HL-60 (cell line): Measurements from ENCODE around the gene CNTD1.

Experiments used
- DNase-seq, 2 experiments: peaks; one replicate each; pipeline ENCODE4 v3.0.0-alpha.2; 2010 to 2020; ENCODE audit warnings: low read depth in 1 of 2, low spot score in 1 of 2
- H3K27ac ChIP-seq: fragments of 250-450 bp; sonication (Bioruptor Pico); replicated peaks from 2 replicates; pipeline ENCODE4 v1.5.1; 2020; ENCODE audit warnings: mild to moderate bottlenecking, moderate library complexity
- H3K27me3 ChIP-seq: fragments of 250-450 bp; sonication (Bioruptor Pico); 2 replicates; pipeline ENCODE4 v1.5.1; 2021; ENCODE audit warnings: mild to moderate bottlenecking, moderate library complexity; ENCODE audit not compliant: insufficient read depth, poor library complexity, severe bottlenecking
- H3K4me3 ChIP-seq: replicated peaks from 2 replicates; pipeline ENCODE4 v1.5.1; 2011; ENCODE audit warnings: mild to moderate bottlenecking, control low read depth, low read length; ENCODE audit not compliant: insufficient read depth
- CTCF ChIP-seq: IDR thresholded peaks from one replicate; pipeline ENCODE4 v1.5.1; 2011; ENCODE audit warnings: low read length, control low read depth, inconsistent platforms; ENCODE audit not compliant: insufficient read depth
- GABPA ChIP-seq: IDR thresholded peaks from 2 replicates; pipeline ENCODE4 v1.6.1; 2012; ENCODE audit warnings: low read depth
- POLR2AphosphoS5 ChIP-seq: IDR thresholded peaks from 2 replicates; pipeline ENCODE4 v1.6.1; 2012; ENCODE audit warnings: low read depth
- SPI1 ChIP-seq: IDR thresholded peaks from 2 replicates; pipeline ENCODE4 v1.6.1; 2012; ENCODE audit warnings: low read depth, mild to moderate bottlenecking, borderline replicate concordance
- TF ChIP-seq, protein P1 (sequence below): IDR thresholded peaks from 2 replicates; pipeline ENCODE4 v1.6.1; 2012; ENCODE audit warnings: low read depth; ENCODE audit not compliant: insufficient replicate concordance

CNTD1 gene

GRCh38 chr17:42778570-42778969 is 20.1 kb upstream of the CNTD1 start:
- DNase-seq = no peak
- Histone ChIP-seq H3K27me3 (peaks cover 23% of the 10 kb centered on the region), H3K4me3 (no peak overlapping the region), H3K27ac (no peak overlapping the region)
- no peak for TF ChIP-seq CTCF
- no peak for TF ChIP-seq SPI1
- no peak for TF ChIP-seq GABPA
- TF ChIP-seq, protein P1, sequence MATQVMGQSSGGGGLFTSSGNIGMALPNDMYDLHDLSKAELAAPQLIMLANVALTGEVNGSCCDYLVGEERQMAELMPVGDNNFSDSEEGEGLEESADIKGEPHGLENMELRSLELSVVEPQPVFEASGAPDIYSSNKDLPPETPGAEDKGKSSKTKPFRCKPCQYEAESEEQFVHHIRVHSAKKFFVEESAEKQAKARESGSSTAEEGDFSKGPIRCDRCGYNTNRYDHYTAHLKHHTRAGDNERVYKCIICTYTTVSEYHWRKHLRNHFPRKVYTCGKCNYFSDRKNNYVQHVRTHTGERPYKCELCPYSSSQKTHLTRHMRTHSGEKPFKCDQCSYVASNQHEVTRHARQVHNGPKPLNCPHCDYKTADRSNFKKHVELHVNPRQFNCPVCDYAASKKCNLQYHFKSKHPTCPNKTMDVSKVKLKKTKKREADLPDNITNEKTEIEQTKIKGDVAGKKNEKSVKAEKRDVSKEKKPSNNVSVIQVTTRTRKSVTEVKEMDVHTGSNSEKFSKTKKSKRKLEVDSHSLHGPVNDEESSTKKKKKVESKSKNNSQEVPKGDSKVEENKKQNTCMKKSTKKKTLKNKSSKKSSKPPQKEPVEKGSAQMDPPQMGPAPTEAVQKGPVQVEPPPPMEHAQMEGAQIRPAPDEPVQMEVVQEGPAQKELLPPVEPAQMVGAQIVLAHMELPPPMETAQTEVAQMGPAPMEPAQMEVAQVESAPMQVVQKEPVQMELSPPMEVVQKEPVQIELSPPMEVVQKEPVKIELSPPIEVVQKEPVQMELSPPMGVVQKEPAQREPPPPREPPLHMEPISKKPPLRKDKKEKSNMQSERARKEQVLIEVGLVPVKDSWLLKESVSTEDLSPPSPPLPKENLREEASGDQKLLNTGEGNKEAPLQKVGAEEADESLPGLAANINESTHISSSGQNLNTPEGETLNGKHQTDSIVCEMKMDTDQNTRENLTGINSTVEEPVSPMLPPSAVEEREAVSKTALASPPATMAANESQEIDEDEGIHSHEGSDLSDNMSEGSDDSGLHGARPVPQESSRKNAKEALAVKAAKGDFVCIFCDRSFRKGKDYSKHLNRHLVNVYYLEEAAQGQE = no peak
- TF ChIP-seq POLR2AphosphoS5 = no peak

DNA sequence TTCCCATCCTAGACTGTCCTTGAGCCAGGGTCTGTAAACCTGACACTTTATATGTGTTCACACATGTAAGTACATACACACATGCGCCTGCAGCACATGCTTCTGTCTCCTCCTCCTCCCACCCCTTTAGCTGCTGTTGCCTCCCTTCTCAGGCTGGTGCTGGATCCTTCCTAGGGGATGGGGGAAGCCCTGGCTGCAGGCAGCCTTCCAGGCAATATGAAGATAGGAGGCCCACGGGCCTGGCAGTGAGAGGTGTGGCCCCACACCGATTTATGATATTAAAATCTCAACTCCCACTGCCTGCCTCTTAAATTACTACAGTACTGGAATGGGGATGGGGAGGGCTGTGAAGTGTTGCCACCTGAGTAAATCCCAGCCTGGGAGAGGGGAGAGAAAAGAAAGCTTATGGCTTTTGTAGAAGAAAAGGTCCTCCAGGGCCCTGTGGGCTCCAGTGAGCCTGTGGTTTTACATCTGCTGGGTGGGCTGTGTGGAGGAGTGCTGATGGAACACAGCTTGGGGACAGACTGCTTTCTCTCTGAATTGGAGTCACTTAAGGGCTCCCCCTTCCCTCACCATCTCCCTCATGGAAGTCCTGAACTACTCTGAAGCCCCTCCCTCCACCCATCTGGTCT is 19.2 kb upstream of the CNTD1 start:
- TF ChIP-seq GABPA (no peak), CTCF (no peak), SPI1 (no peak), POLR2AphosphoS5 (no peak)
- TF ChIP-seq, protein P1 = no peak
- no peak for DNase-seq
- H3K27ac ChIP-seq = no peak overlapping the region
- no peak overlapping the region for H3K4me3 ChIP-seq
- H3K27me3 ChIP-seq = peaks cover 32% of the 10 kb centered on the region

- Histone ChIP-seq H3K27ac (no peak within 1 kb of the TSS), H3K27me3 (peaks cover 38% of the 10 kb centered on the region), H3K4me3 (no peak within 1 kb of the TSS)
- TF ChIP-seq CTCF (no peak), POLR2AphosphoS5 (0 out of 2 replicates have a peak, but pooled peaks have one; percentile 18)
- DNase-seq = no peak
Observed at GRCh38 chr17:42779936-42780850, 18.5 kb upstream of the CNTD1 start, which contains the start of gene WNK4. Gene WNK4 (plus strand): TSS chr17:42780610. CDS start chr17:42780699, 89 bp downstream.
